DND-41 (cell line): Measurements from ENCODE around the gene KCNJ6.

Experiments
- ATAC-seq: fragments of 200-7000 bp; cut with Tn5 transposase; 3 replicates; pipeline ENCODE4 v1.9.1; 2021; ENCODE audit warnings: low read depth; ENCODE audit not compliant: insufficient read depth
- DNase-seq: peaks from one replicate; pipeline ENCODE4 v3.0.0-alpha.2; 2020
- H2AFZ ChIP-seq: 2 replicates; pipeline ENCODE4 v1.6.0; 2012; ENCODE audit warnings: low read depth, low read length
- H3K27ac ChIP-seq: 2 replicates; pipeline ENCODE4 v1.5.1; 2012; ENCODE audit warnings: low read length, inconsistent platforms
- H3K27me3 ChIP-seq: fragments of 200-600 bp; sonication (generic); 2 replicates; pipeline ENCODE4 v1.6.0; 2012; ENCODE audit warnings: low read length, mild to moderate bottlenecking, inconsistent platforms; ENCODE audit not compliant: insufficient read depth, poor library complexity
- H3K36me3 ChIP-seq: 2 replicates; pipeline ENCODE4 v1.5.1; 2012; ENCODE audit warnings: low read length, inconsistent platforms; ENCODE audit not compliant: insufficient read depth
- H3K4me1 ChIP-seq: 2 replicates; pipeline ENCODE4 v1.5.1; 2012; ENCODE audit warnings: mild to moderate bottlenecking, low read length; ENCODE audit not compliant: insufficient read depth
- H3K4me2 ChIP-seq: 2 replicates; pipeline ENCODE4 v1.6.0; 2012; ENCODE audit warnings: mild to moderate bottlenecking, moderate library complexity, low read length, inconsistent platforms; ENCODE audit not compliant: insufficient read depth
- H3K4me3 ChIP-seq, 2 experiments: fragments of 200-600 bp in 1 of 2; shearing (Covaris generic) in 1 of 2; 2 replicates each; pipeline ENCODE4 v1.5.1; 2012 to 2016; ENCODE audit warnings: inconsistent platforms in 2 of 2, low read length in 2 of 2, mild to moderate bottlenecking in 2 of 2, low read depth in 1 of 2, moderate library complexity in 1 of 2
- H3K79me2 ChIP-seq: 2 replicates; pipeline ENCODE4 v1.6.0; 2012; ENCODE audit warnings: low read length, inconsistent platforms; ENCODE audit not compliant: insufficient read depth
- H3K9ac ChIP-seq: 2 replicates; pipeline ENCODE4 v1.6.0; 2012; ENCODE audit warnings: low read depth, mild to moderate bottlenecking, inconsistent platforms, low read length, moderate library complexity
- H3K9me3 ChIP-seq: 2 replicates; pipeline ENCODE4 v1.5.1; 2012; ENCODE audit warnings: low read length, moderate library complexity, mild to moderate bottlenecking, inconsistent platforms; ENCODE audit not compliant: insufficient read depth, severe bottlenecking
- H4K20me1 ChIP-seq: 2 replicates; pipeline ENCODE4 v1.6.0; 2012; ENCODE audit warnings: low read length; ENCODE audit not compliant: insufficient read depth
- CTCF ChIP-seq: IDR thresholded peaks from 2 replicates; pipeline ENCODE4 v1.5.1; 2012; ENCODE audit warnings: borderline replicate concordance, low read length, moderate library complexity, mild to moderate bottlenecking; ENCODE audit not compliant: poor library complexity, severe bottlenecking; ENCODE audit errors: extremely low read depth
- EZH2 ChIP-seq: IDR thresholded peaks from 3 replicates; pipeline ENCODE4 v1.6.1; 2012; ENCODE audit warnings: borderline replicate concordance, low read depth, mild to moderate bottlenecking, moderate library complexity, low read length, inconsistent platforms; ENCODE audit not compliant: severe bottlenecking

KCNJ6 gene

GRCh38 chr21:37843191-37843590 is 73.1 kb downstream of the KCNJ6 start:
- TF ChIP-seq CTCF: no peak
- TF ChIP-seq EZH2: no peak
- Histone ChIP-seq H3K79me2 (no peaks in the 10 kb centered on the region), H3K4me1 (no peaks in the 10 kb centered on the region), H4K20me1 (no peaks in the 10 kb centered on the region), H3K27ac (no peak overlapping the region), H3K4me2 (no peak overlapping the region), H3K9me3 (no peaks in the 10 kb centered on the region), H2AFZ (no peak overlapping the region), H3K9ac (no peak overlapping the region), H3K4me3 (no peak overlapping the region), H3K27me3 (peaks cover 6% of the 10 kb centered on the region), H3K36me3 (no peaks in the 10 kb centered on the region)
- DNase-seq (no peak), ATAC-seq (no peak)

- TF ChIP-seq CTCF (no peak), EZH2 (no peak)
- Histone ChIP-seq H3K4me1 (no peaks in the 10 kb centered on the region), H3K79me2 (no peaks in the 10 kb centered on the region), H3K9me3 (no peaks in the 10 kb centered on the region), H3K9ac (no peak overlapping the region), H2AFZ (no peak overlapping the region), H3K4me2 (no peak overlapping the region), H3K27ac (no peak overlapping the region), H4K20me1 (no peaks in the 10 kb centered on the region), H3K36me3 (no peaks in the 10 kb centered on the region), H3K27me3 (peaks cover 6% of the 10 kb centered on the region), H3K4me3 (no peak overlapping the region)
- ATAC-seq (no peak), DNase-seq (no peak)
Measured at GRCh38 chr21:37842163-37842919, 73.9 kb downstream of the KCNJ6 start.

DNA sequence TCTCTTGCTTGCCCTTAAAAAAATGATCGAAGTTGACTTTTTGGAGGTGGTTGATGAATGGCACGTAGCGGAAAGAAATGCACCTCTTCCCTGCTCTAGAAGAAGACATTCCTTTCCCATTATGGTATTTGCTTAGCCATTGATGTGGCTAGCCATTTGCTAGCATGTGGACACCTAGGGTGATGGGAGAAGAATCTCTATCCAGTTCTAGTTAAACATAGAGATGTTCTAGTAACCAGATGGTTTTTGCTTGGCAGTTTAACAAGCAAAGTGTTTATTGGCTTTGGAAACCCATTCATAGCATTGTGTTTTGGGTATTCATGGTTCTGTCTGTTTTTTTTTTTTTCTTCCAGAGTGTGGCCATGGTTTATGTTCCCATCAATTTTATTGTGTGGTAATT is 78.9 kb downstream of the KCNJ6 start:
- Histone ChIP-seq H3K79me2 (no peaks in the 10 kb centered on the region), H2AFZ (no peak overlapping the region), H3K4me1 (no peaks in the 10 kb centered on the region), H3K27ac (no peak overlapping the region), H3K4me2 (no peak overlapping the region), H3K4me3 (no peak overlapping the region), H3K9me3 (no peaks in the 10 kb centered on the region), H3K27me3 (peaks cover 2% of the 10 kb centered on the region), H3K9ac (no peak overlapping the region), H3K36me3 (no peaks in the 10 kb centered on the region), H4K20me1 (no peaks in the 10 kb centered on the region)
- TF ChIP-seq CTCF: no peak
- TF ChIP-seq EZH2: no peak
- no peak for DNase-seq
- no peak for ATAC-seq

DNA sequence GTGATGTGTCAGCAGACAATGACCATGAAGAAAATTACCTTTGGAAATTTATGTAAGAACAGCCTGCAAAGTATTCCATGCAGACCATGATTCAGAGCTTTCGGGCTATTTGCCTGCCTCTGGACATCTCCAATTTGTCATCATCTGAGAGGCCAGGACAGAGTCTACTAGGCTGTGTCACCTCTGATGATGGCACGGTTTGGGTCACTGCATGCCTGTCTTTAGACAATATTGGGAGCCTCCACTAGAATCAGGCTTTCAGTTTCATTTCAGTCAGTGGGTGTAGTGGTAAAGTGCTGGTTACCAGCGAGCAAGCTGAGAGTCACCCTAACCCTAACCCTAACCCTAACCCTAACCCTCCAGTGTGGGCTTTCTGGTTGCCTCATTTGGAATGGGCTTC is 80.8 kb downstream of the KCNJ6 start:
- no peaks in the 10 kb centered on the region for H3K36me3 ChIP-seq
- TF ChIP-seq EZH2 (no peak), CTCF (no peak)
- H3K4me1 ChIP-seq: no peaks in the 10 kb centered on the region
- no peak overlapping the region for H2AFZ ChIP-seq
- no peaks in the 10 kb centered on the region for H4K20me1 ChIP-seq
- no peak overlapping the region for H3K27ac ChIP-seq
- H3K4me3 ChIP-seq: no peak overlapping the region
- peaks cover 12% of the 10 kb centered on the region for H3K27me3 ChIP-seq
- H3K9me3 ChIP-seq: no peaks in the 10 kb centered on the region
- ATAC-seq (no peak), DNase-seq (no peak)
- no peaks in the 10 kb centered on the region for H3K79me2 ChIP-seq
- H3K9ac ChIP-seq: no peak overlapping the region
- H3K4me2 ChIP-seq: no peak overlapping the region
